Nephron progenitor cell (in vitro differentiated cells): ENCODE measurements around the gene POFUT2.

Experiments used
- DNase-seq: peaks from one replicate; pipeline ENCODE4 v3.0.0; 2021
- H3K27ac Mint-ChIP-seq: 2 replicates; pipeline ENCODE4 v1.8.0; 2021; ENCODE audit warnings: mild to moderate bottlenecking, moderate library complexity, mixed read lengths
- H3K27me3 Mint-ChIP-seq: 2 replicates; pipeline ENCODE4 v1.8.0; 2021; ENCODE audit warnings: mild to moderate bottlenecking, low read depth, mixed read lengths; ENCODE audit not compliant: poor library complexity
- H3K36me3 Mint-ChIP-seq: 2 replicates; pipeline ENCODE4 v1.8.0; 2021; ENCODE audit warnings: low read depth, mixed read lengths
- H3K4me1 Mint-ChIP-seq: 2 replicates; pipeline ENCODE4 v1.8.0; 2021; ENCODE audit warnings: mixed read lengths
- H3K4me3 Mint-ChIP-seq: 2 replicates; pipeline ENCODE4 v1.8.0; 2021; ENCODE audit warnings: mild to moderate bottlenecking, moderate library complexity, mixed read lengths
- H3K9me3 Mint-ChIP-seq: 2 replicates; pipeline ENCODE4 v1.8.0; 2021; ENCODE audit warnings: mild to moderate bottlenecking, moderate library complexity, mixed read lengths
- CTCF ChIP-seq: fragments of 200-600 bp; sonication (generic); IDR thresholded peaks from 2 replicates; pipeline ENCODE4 v1.5.0; 2021; ENCODE audit warnings: antibody characterized with exemption

POFUT2 gene

GRCh38 chr21:45297329-45297728 is 9.6 kb upstream of the POFUT2 start:
- H3K36me3 Mint-ChIP-seq: peaks cover 10% of the 10 kb centered on the region
- peaks cover 8% of the 10 kb centered on the region for H3K9me3 Mint-ChIP-seq
- H3K4me3 Mint-ChIP-seq: no peak overlapping the region
- no peak for TF ChIP-seq CTCF
- H3K4me1 Mint-ChIP-seq: peaks cover 80% of the 10 kb centered on the region
- peaks cover 19% of the 10 kb centered on the region for H3K27me3 Mint-ChIP-seq
- DNase-seq: no peak
- H3K27ac Mint-ChIP-seq: no peak overlapping the region

- TF ChIP-seq CTCF: no peak
- peaks cover 76% of the 10 kb centered on the region for H3K4me1 Mint-ChIP-seq
- H3K36me3 Mint-ChIP-seq: peaks cover 10% of the 10 kb centered on the region
- no peak overlapping the region for H3K27ac Mint-ChIP-seq
- H3K27me3 Mint-ChIP-seq: peaks cover 19% of the 10 kb centered on the region
- peaks cover 8% of the 10 kb centered on the region for H3K9me3 Mint-ChIP-seq
- no peak for DNase-seq
- H3K4me3 Mint-ChIP-seq: no peak overlapping the region
Measured at GRCh38 chr21:45296638-45297037, 8.9 kb upstream of the POFUT2 start.

GRCh38 chr21:45295576-45296365 is 8.1 kb upstream of the POFUT2 start:
- Mint-ChIP-seq H3K9me3 (peaks cover 8% of the 10 kb centered on the region), H3K27me3 (peaks cover 15% of the 10 kb centered on the region), H3K36me3 (peaks cover 13% of the 10 kb centered on the region), H3K27ac (peak overlapping the region; percentile 27), H3K4me1 (peaks cover 72% of the 10 kb centered on the region), H3K4me3 (peak overlapping the region; percentile 71)
- DNase-seq: peak; percentile 56
- no peak for TF ChIP-seq CTCF

GRCh38 chr21:45294509-45295291 is 7.0 kb upstream of the POFUT2 start:
- peaks cover 68% of the 10 kb centered on the region for H3K4me1 Mint-ChIP-seq
- peaks cover 8% of the 10 kb centered on the region for H3K9me3 Mint-ChIP-seq
- peaks cover 21% of the 10 kb centered on the region for H3K36me3 Mint-ChIP-seq
- peak overlapping the region; percentile 71 for H3K4me3 Mint-ChIP-seq
- TF ChIP-seq CTCF: no peak
- peak; percentile 66 for DNase-seq
- H3K27me3 Mint-ChIP-seq: peaks cover 15% of the 10 kb centered on the region
- peak overlapping the region; percentile 98 for H3K27ac Mint-ChIP-seq

- Mint-ChIP-seq H3K9me3 (peaks cover 8% of the 10 kb centered on the region), H3K4me3 (no peak overlapping the region), H3K27ac (no peak overlapping the region), H3K36me3 (peaks cover 22% of the 10 kb centered on the region), H3K27me3 (peaks cover 12% of the 10 kb centered on the region), H3K4me1 (peaks cover 63% of the 10 kb centered on the region)
- DNase-seq: no peak
- no peak for TF ChIP-seq CTCF
Measured at GRCh38 chr21:45293726-45294401, 6.2 kb upstream of the POFUT2 start.
